ENCODE data around the gene SAMD4A.

GRCh38 chr14:54665946-54666345, 99.0 kb downstream of the SAMD4A start:
- no peak for TF ChIP-seq CTCF (conservative IDR thresholded peaks at IDR 0.05; ENCODE audit: low read depth, low read length)
- TF ChIP-seq EZH2 (IDR thresholded peaks at IDR 0.05; ENCODE audit: borderline replicate concordance, low read depth, low read length, poor library complexity, severe bottlenecking): no peak
